ENCODE results near the gene CRACR2B.

CRACR2B gene

DNA sequence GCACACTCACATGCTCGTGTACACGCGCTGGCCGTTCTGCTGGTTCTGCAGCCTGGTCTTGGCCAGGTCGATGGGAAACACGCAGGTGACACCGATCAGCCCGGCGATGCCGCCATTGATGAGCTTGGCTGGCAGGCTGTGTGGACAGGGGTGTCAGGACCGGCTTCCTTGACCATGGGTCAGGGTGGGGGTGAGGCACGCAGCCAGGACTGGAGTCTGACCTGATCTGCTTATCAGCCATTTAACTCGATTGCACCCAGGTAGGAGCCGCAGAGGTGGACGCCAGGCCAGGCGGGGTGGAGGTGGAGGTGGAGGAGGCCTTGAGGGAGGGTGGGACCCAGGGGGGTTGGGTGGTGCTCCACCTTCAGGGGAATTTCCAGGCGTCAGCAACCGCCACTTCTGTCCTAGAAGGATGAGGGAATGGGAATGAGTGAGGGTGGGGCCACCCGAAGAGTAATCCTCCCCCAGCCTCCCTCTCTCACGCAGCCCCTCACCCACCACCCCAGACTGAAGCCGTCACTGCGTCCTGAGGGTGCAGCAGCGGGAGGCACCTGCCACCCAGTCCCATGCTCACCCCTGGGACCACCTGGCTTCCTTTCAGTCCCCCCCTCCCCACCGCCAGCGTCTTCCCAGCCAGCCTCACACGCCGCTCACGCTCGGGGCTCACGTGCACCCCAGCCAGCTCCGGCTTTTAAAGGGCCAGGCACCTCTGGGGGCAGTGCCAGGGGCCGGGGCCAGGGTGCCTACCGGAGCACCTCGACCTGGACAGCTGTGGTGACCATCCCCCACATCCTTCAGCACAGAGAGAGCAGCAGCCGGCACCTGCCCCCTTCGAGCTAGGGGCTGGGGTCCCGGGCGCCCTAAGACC is 32.7 kb upstream of the CRACR2B start:
- no peak for DNase-seq (ENCODE audit: extremely low read depth in 1 of 2, low read depth in 1 of 2)

DNA sequence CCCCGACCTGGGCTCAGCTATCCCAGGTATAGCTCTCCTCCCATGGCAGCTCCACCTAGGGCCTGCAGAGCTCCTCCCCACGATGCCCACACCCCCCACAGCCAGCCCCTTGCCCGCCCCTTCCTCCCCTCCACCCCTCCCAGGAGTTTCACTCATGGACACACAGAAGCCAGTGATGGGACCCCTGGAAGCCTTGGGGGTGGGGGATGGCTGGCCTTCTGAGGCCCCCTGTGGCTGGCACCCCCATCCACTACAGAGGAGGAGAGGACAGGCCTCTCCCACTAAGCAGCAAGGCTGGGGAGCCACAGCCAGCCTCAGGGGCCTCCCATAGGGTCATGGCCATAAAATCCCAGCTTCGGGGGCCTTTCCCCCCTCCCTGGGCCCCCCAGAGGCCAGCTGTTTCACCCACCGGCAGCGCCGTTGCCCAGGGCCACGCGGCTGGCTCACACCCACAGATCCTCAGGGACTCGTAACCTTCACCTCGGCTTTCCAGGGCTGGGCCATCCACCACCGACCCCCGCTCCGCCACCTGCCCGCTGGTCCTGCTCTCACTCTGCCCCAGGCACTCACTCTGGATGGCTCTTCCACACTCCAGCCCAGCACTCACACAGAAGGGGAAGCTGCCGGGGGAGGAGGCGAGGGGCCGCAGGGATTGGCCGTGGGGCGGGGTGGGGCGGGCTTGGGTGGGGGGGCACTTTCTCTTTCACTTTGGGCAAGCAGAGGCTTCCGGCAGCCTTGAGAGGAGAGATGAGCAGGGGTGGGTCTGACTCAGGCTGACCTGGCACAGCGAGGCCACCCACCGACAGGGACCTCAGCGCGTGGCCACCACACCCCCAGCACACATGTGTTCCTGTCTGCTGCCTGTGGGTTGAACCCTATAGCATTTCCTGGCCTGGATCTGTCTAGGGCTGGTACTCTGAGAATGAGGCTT is 31.8 kb upstream of the CRACR2B start:
- DNase-seq (ENCODE audit: extremely low read depth in 1 of 2, low read depth in 1 of 2), result peak in 1 of 2 donors; percentile 56

DNA sequence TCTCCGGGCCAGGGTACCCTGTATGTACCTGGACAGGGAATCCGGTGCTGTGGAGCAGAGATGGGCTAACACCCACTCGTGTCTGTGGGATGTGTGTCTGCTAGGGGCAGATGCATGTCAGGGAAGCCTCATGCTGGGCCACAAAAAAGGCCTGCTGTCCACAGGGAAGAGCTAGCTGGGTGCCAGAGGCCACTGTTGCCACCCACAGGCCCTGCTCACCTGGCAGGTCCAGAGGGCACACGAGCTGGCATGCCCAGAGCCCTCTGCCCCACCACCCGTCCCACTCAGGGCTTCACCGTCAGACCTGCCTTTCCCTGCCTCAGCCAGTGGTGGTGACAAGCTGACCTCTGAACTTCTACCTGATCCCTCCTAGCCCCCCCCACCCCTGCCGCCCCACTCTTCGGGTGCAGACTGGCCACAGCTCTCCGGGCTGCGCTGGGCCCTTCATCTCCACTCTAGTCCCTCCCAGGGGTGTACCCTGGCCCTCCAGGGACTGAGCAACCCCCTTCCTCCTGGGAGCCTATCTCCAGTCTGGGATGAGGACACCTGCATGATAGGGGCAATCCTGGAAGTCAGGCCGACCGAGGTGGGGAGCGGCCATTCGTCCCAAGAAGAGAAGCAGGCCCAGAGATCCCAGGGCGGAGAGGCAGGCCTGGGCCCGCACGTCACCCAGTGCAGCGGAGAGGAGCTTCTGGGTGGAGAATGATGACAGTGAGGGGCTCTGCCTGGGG is 31.0 kb upstream of the CRACR2B start:
- DNase-seq (ENCODE audit: extremely low read depth in 1 of 2, low read depth in 1 of 2), result no peak

DNA sequence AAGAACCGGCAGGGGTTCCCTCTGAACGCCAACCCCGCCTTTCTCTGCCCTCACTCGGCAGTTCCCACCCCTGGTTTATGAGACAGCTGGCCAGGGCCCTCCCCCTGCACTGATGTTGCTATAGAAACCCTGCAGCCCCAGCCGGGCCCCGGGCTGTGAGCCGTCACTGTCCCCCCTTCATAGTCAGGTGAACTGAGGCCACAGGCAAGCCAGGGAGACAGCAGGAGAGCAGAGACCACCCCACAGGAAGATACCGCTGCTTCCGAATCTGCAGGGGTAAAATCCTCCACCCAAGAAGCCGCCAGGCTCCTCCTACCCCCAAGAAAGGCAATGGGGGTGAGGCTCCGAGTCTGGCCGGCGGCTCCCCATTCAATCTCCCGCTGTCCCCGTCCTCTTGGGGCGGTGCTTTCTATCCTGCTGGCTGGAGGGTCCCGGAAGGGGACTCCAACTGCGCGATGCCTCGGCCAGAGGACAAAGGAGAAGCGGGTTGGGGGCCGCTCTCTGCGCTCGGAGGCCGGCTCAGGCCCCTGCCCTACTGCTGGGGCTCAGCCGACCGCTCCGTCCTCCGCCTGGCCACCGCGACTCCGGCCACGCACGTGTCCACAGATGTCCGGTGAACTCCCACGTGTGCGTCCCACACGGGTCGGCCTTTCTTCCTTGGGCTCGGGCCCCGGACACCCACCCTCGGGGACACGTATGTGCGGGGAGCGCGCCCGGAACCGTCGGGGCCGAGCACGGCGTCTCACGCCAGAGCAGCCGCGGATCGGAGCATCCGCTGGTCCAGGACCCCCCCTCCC is 30.2 kb upstream of the CRACR2B start:
- DNase-seq (ENCODE audit: extremely low read depth in 1 of 2, low read depth in 1 of 2), result peak; percentile 52 to 63

DNA sequence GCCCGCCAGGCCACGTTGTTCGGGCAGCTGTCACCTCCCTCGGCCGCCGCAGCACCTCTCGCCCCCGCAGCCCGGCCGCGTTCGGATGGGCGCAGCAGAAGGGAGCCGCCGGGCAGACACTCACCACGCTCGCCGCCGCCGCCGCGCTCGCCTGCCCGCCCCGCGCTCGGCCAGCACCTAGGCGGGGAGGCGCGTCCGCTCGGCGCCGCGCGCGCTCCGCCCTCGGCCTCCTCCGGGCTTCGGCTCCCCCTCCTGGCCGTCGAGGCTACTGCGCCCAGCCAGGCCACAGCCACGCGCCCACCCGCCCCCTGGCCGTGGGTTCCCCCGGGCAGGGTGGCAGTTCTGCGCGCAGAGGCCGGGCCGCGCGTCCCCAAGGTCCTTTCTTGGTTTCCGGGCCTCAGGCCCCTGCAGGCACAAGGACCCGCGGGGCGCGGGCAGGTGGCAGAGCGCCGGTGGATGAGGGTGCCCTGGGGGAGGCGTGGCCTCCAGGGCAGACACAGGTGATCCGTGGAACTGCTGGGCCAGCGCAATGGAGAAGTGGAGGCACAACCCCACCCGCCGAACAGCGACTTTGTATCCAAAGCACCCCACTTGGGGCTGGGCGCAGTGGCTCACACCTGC is 29.5 kb upstream of the CRACR2B start, which contains the start of gene SLC25A22:
SLC25A22 (minus strand) TSS at position 189 of the 621 bp plus-strand sequence. CDS start 3,275 bp downstream, outside the sequence.
- peak; percentile 51 to 79 for DNase-seq (ENCODE audit: extremely low read depth in 1 of 2, low read depth in 1 of 2)

DNA sequence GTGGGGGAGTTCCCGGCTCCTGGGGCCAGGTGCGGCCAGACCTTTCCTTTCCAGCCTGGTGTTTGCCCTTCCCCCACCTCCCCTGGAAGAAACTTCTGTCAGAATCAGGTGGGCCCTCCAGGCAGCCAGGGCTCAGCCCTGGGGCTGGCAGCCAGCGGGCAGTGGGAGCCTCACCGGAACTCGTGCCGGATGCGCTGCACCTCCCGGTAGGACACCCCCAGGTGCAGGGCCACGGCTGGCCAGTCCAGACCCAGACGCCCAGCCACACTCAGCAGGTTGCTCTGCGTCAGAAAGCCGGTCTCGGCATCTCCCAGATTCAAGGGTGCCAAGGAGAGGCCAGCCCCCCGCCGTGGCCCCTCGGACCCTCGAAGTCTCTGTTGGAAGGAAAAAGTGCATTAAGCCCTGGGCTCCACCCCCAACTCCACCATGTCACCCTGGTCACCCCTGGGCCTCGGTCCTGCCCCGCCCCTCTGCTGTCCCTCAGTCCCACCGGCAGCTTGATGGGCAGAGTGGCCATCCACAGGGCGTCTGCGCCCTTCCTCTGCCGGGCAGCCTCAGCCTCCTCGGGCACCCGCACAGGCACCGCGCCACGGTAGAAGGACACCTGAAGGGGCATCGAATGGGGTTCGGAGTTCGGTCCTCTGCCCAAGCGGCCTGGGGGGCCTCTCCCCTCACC is 27.9 kb upstream of the CRACR2B start:
- DNase-seq (ENCODE audit: extremely low read depth in 1 of 2, low read depth in 1 of 2), result no peak

DNA sequence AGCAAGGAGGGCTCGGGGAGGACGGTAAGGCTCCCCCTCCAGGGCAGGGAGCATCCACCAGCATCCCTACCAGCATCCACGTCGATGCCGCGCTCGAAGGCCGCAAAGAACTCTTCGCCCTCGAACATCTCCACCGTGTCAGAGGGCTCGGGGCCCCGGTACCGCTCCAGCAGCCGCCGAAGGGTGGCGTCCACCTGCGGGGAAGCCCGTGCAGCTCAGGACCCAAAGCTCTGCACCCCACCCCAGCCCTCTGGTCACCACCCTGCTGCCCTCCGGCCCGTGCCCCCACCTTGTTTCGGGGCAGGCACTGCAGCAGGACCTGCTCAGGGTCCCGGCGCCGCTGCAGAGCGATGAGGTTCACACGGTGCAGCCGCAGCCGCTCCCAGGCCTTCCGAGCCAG is 27.2 kb upstream of the CRACR2B start:
- no peak for DNase-seq (ENCODE audit: extremely low read depth in 1 of 2, low read depth in 1 of 2)

DNA sequence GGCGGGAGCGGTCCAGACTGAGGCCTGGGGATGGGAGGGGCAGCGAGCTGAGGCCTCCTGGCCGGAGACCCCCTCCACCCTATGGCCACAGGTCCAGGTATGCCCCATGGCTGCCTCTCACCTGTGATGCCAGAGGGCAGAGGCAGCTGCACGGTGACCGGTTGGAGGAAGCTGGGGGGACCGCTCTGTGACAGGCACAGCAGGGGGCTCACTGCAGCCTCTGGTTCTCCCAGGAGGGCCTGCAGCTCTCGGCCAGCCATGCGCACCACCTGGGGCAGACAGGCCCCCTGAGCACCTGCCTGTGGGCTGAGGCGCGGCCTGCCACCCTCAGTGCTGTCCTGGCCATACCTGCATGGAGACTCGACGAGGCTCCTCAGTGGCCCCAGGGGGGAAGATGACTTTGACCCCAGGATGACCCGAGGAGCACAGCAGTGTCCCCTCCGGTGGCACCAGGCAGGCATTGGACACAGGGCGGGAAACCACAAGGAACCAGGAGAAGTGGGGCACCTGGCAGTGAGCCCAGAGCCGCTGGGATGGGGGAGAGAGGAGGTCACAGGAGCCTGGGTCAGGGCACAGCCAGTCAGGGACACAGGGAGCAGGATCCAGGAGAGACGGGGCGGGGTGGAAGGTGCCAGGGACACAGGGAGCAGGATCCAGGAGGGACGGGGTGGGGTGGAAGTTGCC is 26.5 kb upstream of the CRACR2B start:
- DNase-seq (ENCODE audit: extremely low read depth in 1 of 2, low read depth in 1 of 2), result no peak

DNA sequence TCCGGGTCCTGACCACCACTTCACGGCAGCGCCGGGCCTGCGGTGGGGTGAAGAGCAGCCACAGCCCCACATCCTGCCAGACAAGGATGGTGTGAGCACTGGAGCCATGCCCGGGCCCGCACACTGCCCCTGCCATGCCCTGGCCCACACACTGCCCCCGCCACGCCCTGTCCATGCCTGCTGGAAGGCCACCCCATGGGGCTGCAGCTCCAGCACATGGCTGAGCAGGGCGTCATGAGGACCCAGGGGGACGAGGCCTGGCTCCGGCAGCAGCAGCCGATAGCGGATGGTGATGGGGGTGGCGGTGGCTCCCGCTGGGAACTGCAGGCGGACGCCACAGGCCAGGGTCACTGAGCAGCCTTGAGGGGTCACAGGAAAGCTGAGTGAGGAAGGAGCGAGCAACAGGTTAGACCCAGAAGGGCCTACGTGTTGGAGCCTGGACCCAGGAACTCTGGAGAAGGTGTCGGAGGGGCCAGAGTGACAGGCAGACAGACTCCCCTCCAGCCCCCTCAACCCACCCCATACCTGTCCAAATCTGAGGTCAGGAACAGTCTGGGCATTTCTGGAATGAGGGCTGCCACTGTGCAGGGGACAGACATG is 25.6 kb upstream of the CRACR2B start:
- no peak for DNase-seq (ENCODE audit: extremely low read depth in 1 of 2, low read depth in 1 of 2)

DNA sequence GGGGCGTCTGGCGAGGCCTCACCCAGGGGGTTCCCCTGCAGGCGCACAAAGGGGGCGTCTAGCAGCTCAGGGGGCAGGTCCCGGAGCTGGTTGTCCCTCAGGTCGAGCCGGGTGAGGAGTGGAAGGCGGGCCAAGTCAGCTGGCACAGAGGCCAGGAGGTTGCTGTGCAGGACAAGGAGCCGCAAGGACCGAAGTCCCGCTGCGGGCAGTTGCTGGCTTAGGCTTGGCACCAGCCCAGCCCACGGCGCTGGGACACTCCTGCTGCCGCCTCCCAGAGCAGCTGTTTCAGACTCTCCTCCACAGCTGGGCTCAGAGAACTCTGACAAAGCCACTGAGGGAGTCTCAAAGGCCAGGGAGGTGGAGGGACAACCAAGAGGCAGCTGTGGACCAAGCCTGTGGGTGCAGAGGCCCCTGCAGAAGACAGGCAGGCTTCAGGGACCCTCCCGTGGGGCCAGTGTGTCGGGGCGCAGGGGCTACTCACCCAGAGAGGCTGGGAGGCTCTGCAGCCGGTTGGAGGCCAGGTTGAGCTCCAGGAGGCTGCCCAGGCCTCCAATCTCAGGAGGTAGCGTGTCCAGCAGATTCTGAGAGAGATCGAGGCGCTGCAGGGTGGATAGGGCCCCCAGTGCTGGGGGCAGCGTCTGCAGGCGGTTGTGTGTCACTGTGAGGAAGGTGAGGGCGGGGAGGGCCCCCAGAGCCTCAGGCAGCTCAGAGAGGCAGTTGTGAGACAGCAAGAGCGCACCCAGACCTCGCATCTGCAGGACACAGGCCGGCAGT is 24.8 kb upstream of the CRACR2B start:
- no peak for DNase-seq (ENCODE audit: extremely low read depth in 1 of 2, low read depth in 1 of 2)

DNA sequence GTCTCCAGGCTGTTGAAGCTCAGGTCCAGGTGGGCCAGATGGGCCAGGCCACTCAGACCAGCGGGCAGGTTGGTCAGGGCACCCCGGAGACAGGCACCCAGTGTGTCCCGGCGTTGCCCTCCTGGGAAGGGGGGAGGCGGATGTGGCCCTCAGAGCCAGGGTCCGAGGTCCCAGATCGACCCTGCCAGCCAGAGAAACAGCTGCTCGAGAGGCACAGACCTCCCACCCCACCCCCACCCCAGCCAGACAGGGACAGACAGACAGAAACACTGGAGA is 24.3 kb upstream of the CRACR2B start:
- DNase-seq (ENCODE audit: extremely low read depth in 1 of 2, low read depth in 1 of 2), result no peak

DNA sequence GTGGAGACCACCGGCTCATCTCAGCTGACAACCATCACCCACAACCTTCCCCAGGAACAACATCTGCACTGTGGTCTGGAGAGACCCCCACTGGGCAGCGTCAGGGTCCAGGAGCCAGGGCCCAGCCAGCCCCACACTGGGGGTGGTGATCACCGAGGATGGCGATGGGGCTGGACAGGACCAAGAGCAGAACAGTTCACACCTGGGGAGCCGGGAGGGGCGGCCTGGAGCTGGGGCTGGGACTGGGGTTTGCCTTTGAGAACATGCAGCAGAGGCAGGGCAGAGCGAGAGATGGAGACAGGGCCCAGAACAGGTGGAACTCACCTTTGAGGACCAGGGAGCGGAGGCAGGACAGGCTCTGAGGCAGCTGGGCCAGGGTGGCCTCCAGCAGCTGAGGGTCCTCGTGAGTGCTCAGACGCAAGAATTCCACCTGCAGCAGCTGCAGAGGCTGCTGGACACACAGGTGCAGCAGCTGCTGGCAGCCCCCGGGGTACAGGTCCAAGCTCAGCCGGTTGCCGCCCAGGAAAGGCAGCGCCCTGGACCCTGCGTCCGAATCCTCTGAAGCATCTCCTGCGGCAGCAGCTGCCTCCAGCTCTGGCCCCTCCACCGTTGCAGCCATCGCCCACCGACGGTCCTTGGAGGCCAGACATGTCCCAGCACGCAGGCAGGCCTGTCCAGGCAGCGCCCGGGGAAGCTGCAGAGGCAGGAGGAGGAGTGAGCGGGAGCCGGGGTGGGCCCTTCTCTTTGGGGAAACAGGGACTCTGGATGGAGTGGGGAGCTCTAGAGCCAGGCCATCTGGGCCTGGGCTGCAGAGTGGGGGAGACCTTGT is 23.7 kb upstream of the CRACR2B start:
- no peak for DNase-seq (ENCODE audit: extremely low read depth in 1 of 2, low read depth in 1 of 2)

DNA sequence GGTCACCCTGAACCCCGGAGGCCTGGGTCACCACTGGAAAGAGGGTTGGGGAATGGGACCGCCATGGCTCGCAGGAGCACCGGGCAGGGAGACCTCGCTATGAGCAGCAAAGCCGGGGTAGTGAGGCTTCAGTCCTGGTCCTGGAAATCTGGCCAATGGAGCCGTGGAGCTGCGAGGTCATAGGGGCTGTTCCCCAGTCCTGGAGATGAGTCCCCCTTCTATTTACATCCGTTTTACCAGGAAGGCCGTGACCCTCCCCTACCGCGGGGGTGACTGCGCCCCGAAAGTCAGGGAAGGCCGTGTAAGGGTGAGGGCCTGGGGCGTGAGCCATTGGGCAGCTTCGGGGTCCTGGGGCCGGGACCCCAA is 23.1 kb upstream of the CRACR2B start:
- DNase-seq (ENCODE audit: extremely low read depth in 1 of 2, low read depth in 1 of 2), result no peak

DNA sequence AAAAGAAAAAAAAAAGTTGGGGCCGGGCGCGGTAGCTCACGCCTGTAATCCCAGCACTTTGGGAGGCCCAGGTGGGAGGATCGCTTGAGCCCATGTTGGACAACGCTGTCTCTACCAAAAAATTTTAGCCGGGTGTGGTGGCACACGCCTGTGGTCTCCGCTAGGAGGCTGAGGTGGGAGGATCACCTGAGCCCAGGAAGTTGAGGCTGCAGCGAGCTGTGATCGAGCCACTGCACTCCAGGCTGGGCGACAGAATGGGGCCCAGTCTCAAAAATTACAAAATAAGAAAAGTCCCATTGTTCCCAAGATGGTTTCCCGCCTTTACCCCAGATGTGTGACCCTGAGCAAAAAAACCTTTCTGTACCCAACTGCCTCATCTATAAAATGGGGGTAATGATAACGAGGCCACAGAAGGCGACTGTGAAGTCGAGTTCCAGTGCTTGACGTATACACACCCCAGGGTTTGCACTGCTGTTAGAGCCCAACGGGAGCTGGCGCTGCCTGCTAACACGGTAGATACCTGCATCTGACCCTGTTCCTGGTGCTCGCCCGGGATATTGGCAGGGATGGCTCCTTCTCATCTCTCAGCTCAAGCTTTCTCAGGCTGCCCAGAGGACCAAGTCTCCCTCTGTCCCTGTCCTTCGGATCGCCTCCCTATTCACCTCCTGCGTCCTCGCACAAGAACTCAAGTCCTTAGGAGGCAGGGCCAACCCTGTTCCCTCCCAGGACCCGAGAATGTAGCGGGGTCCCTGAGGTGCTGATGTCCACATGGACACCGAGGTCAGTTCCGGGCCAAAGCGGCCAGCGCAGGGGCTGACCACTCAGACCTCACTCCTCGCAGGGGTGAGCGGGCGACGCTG is 19.1 kb upstream of the CRACR2B start:
- no peak for DNase-seq (ENCODE audit: extremely low read depth in 1 of 2, low read depth in 1 of 2)

DNA sequence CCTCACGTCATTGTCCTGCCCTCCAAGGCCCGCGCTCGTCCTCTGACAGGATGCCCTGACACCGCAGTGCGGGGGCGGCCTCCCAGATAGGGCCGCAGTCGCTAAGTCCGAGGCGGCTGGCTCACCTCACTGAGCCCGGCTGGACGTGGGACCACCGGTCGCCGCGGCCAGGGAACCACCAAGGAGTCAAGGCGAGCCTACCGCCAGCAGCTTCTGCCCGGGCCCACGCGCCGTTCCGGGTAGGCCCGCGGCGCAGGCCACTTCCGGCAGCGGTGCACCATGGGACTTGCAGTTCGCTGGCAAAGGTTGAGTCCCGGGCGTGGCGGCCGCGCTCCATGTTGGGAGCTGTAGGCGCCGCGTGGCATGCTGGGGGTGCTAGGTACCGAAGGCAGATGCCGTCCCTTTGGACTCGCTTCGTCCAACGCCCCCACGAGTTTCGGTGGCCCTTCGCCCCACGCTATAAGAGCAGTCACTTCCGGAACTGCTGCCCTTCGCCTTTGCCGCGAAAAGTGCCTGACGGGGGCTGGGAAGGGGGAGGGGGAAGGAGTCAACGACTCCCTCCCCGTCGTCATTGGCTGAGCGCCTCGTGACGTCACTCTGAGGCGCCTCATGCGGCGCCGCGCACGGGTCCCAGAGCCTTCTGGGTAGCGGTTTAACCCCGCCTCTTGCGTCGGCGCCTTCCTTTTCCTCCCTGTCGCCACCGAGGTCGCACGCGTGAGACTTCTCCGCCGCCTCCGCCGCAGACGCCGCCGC is 18.3 kb upstream of the CRACR2B start, which contains the start of gene RPLP2:
RPLP2 (plus strand) TSS at position 681 of the 753 bp plus-strand sequence. CDS start 268 bp downstream, outside the sequence.
- DNase-seq (ENCODE audit: extremely low read depth in 1 of 2, low read depth in 1 of 2), result peak; percentile 92 to 98

Data from activated CD8-positive, alpha-beta memory T cell treated with anti-CD3 and anti-CD28 coated beads for 1 hour (primary cell).